Neural crest cell (in vitro differentiated cells): ENCODE results near the gene OSBP. TPM values are rescaled to one million over a fixed set of nuclear protein-coding genes. Genes with fewer than 3 reads are reported as not detected.
"Not testable (repeated sequence)": the region's sequence is repeated elsewhere in the genome, so short reads cannot be mapped to it uniquely, and the experiment has no call there.

Experiments
- DNase-seq: peaks from one replicate; pipeline ENCODE4 v3.0.0; 2021; ENCODE audit warnings: low read depth, mixed read lengths, low spot score
- H3K27ac Mint-ChIP-seq: one replicate; pipeline ENCODE4 v1.8.0; 2021; ENCODE audit warnings: mild to moderate bottlenecking, mixed read lengths; ENCODE audit not compliant: unreplicated experiment
- H3K27me3 Mint-ChIP-seq: 2 replicates; pipeline ENCODE4 v1.8.0; 2021; ENCODE audit warnings: low read depth, mild to moderate bottlenecking, mixed read lengths
- H3K36me3 Mint-ChIP-seq: 2 replicates; pipeline ENCODE4 v1.8.0; 2021; ENCODE audit warnings: low read depth, mild to moderate bottlenecking, mixed read lengths
- H3K4me1 Mint-ChIP-seq: 2 replicates; pipeline ENCODE4 v1.8.0; 2021; ENCODE audit warnings: mixed read lengths
- H3K4me3 Mint-ChIP-seq: one replicate; pipeline ENCODE4 v1.8.0; 2021; ENCODE audit warnings: mild to moderate bottlenecking, mixed read lengths
- H3K9me3 Mint-ChIP-seq: 2 replicates; pipeline ENCODE4 v1.8.0; 2021; ENCODE audit warnings: mixed read lengths
- total RNA-seq: library from RNA; stranded (reverse); gene quantifications from 2 replicates; pipeline ENCODE4 v1.2.1, GENCODE V29; 2021
- TF ChIP-seq, protein P1 (sequence below): fragments of 200-600 bp; sonication (generic); conservative IDR thresholded peaks from 2 replicates; pipeline ENCODE4 v1.5.0; 2021; ENCODE audit warnings: antibody characterized with exemption, mild to moderate bottlenecking

OSBP gene
- total RNA-seq, 1 donor from 2014 or later: 30.5 TPM

DNA sequence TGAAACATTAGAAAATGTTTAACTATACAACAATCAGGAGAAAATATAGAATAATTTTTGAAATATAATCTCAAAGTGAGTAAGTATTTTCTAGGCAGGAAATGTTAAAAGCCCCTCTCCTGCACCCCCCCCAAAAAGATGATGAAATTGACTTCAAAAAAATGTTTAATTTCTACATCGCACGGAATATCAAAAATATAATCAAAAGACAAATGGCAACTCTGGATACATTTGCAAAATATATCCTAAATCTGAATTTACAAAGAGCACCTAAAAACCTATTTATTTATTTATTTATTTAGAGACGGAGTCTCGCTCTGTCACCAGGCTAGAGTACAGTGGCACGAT is 67.3 kb downstream of the OSBP start:
- Mint-ChIP-seq H3K9me3 (no peaks in the 10 kb centered on the region), H3K27ac (no peak overlapping the region), H3K4me1 (peaks cover 34% of the 10 kb centered on the region), H3K4me3 (peak overlapping the region; percentile 48), H3K36me3 (peaks cover 5% of the 10 kb centered on the region), H3K27me3 (peaks cover 27% of the 10 kb centered on the region)
- TF ChIP-seq, protein P1, sequence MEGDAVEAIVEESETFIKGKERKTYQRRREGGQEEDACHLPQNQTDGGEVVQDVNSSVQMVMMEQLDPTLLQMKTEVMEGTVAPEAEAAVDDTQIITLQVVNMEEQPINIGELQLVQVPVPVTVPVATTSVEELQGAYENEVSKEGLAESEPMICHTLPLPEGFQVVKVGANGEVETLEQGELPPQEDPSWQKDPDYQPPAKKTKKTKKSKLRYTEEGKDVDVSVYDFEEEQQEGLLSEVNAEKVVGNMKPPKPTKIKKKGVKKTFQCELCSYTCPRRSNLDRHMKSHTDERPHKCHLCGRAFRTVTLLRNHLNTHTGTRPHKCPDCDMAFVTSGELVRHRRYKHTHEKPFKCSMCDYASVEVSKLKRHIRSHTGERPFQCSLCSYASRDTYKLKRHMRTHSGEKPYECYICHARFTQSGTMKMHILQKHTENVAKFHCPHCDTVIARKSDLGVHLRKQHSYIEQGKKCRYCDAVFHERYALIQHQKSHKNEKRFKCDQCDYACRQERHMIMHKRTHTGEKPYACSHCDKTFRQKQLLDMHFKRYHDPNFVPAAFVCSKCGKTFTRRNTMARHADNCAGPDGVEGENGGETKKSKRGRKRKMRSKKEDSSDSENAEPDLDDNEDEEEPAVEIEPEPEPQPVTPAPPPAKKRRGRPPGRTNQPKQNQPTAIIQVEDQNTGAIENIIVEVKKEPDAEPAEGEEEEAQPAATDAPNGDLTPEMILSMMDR: no peak
- no peak for DNase-seq

DNA sequence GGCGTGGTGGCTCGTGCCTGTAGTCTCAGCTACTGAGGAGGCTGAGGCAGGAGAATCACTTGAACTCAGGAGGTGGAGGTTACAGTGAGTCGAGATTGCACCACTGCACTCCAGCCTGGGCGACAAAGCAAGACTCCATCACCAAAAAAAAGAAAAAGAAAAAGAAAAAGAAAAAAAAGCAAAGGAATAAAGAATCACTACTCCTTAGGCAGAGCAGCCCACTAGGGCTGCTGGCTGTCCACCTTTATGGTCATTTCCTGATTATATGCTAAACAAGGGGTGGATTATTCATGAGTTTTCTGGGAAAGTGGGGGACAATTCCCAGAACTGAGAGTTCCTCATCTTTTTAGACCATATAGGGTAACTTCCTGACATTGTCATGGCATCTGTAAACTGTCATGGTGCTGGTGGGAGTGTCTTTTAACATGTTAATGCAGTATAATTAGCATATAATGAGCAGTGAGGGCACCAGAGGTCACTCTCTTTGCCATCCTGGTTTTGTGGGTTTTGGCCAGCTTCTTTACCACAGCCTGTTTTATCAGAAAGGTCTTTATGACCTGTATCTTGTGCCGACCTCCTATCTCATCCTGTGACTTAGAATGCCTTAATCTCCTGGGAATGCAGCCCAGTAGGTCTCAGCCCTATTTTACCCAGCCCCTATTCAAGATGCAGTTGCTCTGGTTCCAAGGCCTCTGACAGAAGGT is 67.8 kb downstream of the OSBP start:
- not testable (repeated sequence) for H3K27ac Mint-ChIP-seq, H3K36me3 Mint-ChIP-seq, DNase-seq, H3K9me3 Mint-ChIP-seq
- Mint-ChIP-seq H3K27me3 (peaks cover 25% of the 10 kb centered on the region), H3K4me3 (peak overlapping the region; percentile 48), H3K4me1 (peaks cover 32% of the 10 kb centered on the region)

DNA sequence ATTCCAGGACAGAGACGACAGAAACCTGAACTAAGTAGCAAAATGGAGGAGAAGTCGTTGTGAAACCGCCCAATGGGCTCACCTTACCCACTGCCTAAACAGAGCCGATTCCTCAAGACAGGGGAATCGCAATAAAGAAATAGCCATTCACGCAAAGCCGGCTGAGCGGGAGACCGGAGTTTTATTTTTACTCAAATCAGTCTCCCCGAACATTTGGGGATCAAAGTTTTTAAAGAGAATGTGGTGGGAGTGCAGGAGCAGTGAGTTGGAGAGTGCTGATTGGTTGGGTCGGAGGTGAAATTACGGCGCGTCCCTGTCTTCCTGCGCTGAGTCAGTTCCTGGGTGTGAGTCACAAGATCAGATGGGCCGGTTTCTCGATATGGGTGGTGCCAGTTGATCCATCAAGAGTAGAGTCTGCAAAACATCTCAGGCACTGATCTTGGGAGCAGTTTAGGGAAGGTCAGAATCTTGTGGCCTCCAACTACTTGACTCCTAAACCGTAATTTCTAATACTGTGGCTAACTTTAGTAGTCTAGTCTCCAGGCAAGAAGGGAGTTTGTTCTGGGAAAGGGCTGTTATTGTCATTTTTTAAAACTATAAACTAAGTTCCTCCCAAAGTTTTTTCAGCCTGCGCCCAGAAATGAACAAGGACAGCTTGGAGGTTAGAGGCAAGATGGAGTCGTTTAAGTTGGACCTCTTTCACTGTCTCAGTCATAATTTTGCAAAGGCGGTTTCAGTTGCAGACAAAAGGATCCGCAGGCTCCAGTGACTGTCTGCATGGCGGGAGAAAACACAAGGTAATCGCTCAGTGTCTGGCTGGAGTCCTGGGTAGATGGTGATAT is 70.2 kb downstream of the OSBP start:
- Mint-ChIP-seq H3K27me3 (peaks cover 6% of the 10 kb centered on the region), H3K27ac (peak overlapping the region; percentile 25), H3K36me3 (no peaks in the 10 kb centered on the region), H3K4me3 (peak overlapping the region; percentile 40), H3K9me3 (no peaks in the 10 kb centered on the region), H3K4me1 (peaks cover 14% of the 10 kb centered on the region)
- TF ChIP-seq, protein P1: no peak
- no peak for DNase-seq

DNA sequence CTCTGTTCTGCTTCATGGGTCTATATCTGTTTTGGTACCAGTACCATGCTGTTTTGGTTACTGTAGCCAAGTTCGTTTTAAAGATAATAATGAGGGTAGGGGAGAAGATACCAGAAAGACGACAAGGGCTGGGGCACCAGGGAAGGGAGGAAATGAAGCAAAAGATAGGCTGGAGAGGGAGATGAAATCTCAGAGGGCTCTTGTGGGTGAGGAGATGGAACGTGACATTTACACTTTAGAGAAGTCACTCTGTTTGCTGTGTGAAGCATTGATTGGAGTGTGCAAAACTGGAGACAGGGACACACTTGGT is 70.8 kb downstream of the OSBP start:
- Mint-ChIP-seq H3K27ac (no peak overlapping the region), H3K27me3 (peaks cover 4% of the 10 kb centered on the region), H3K9me3 (no peaks in the 10 kb centered on the region), H3K36me3 (no peaks in the 10 kb centered on the region), H3K4me3 (no peak overlapping the region), H3K4me1 (peaks cover 10% of the 10 kb centered on the region)
- TF ChIP-seq, protein P1: no peak
- DNase-seq: no peak

DNA sequence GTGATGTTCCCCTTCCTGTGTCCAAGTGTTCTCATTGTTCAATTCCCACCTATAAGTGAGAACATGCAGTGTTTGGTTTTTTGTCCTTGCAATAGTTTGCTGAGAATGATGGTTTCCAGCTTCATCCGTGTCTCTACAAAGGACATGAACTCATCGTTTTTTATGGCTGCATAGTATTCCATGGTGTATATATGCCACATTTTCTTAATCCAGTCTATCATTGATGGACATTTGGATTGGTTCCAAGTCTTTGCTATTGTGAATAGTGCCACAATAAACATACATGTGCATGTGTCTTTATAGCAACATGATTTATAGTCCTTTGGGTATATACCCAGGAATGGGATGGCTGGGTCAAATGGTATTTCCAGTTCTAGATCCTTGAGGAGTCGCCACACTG is 71.9 kb downstream of the OSBP start:
- not testable (repeated sequence) for H3K4me3 Mint-ChIP-seq, H3K36me3 Mint-ChIP-seq, H3K9me3 Mint-ChIP-seq, DNase-seq, H3K4me1 Mint-ChIP-seq, H3K27ac Mint-ChIP-seq, H3K27me3 Mint-ChIP-seq

DNA sequence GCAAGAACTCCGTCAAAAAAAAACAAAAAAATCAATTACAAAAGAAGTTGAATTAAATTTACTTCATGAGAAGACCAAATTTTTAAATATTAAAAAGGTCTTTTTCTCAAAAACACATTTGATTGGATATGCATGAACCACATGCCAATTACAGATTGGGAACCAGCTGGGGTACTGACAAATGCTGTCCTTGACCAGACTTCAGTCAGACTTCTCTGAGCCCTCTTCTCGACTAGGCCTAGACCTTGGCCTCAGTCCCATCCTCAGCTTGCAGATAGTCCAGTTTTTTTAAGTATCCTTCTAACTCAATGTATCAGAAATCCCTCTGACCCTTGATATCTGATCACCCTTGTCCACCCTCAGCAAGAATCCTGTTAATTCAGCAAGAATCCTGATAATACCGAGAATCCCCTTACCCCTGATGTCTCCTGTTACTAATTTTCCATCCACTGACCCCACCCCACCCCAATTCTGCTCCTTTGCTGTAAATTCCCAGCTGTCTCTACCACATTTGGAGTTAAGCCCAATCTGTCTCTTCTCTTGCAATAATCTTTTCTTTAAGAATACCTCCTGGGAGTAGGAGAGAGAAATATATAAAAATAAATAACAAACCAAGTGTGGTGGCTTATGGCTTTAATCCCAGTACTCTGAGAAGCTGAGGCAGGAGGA is 73.3 kb downstream of the OSBP start:
- peaks cover 7% of the 10 kb centered on the region for H3K4me1 Mint-ChIP-seq
- H3K9me3 Mint-ChIP-seq: no peaks in the 10 kb centered on the region
- no peak for DNase-seq
- no peaks in the 10 kb centered on the region for H3K36me3 Mint-ChIP-seq
- no peaks in the 10 kb centered on the region for H3K27me3 Mint-ChIP-seq
- H3K27ac Mint-ChIP-seq: no peak overlapping the region
- TF ChIP-seq, protein P1: no peak
- H3K4me3 Mint-ChIP-seq: no peak overlapping the region
